HG03135 (cell line): ENCODE data around the gene KCNIP1.

Experiments used
- ATAC-seq: cut with Tn5 transposase; IDR thresholded peaks from one replicate; pipeline ENCODE4 v1.9.1; 2021; ENCODE audit warnings: mild to moderate bottlenecking, moderate library complexity; ENCODE audit not compliant: unreplicated experiment

KCNIP1 gene

DNA sequence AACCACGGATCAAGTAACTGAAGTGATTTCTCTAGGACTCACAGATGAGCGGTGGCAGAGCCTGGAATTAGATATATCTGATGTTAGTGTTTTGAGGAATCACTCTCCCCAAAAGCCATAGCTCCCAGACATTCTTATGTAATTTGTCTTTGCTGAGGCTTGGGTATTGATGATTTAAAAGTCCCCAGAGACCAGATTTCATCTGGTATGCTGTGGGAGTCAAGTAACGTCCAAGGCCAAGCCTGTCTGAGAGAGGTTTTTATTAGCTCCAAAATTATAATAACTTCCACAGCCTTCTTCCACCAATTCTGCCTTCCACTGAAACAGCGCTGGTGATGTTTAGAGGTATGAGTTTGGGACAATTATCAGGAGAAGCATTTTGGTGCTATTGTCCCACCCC is 21.3 kb upstream of the KCNIP1 start:
- ATAC-seq, result no peak

GRCh38 chr5:170483701-170484458 is 19.9 kb upstream of the KCNIP1 start:
- ATAC-seq, result no peak

- ATAC-seq, result no peak
These were observed 19.4 kb upstream of the KCNIP1 start for GRCh38 chr5:170484459-170484831.

DNA sequence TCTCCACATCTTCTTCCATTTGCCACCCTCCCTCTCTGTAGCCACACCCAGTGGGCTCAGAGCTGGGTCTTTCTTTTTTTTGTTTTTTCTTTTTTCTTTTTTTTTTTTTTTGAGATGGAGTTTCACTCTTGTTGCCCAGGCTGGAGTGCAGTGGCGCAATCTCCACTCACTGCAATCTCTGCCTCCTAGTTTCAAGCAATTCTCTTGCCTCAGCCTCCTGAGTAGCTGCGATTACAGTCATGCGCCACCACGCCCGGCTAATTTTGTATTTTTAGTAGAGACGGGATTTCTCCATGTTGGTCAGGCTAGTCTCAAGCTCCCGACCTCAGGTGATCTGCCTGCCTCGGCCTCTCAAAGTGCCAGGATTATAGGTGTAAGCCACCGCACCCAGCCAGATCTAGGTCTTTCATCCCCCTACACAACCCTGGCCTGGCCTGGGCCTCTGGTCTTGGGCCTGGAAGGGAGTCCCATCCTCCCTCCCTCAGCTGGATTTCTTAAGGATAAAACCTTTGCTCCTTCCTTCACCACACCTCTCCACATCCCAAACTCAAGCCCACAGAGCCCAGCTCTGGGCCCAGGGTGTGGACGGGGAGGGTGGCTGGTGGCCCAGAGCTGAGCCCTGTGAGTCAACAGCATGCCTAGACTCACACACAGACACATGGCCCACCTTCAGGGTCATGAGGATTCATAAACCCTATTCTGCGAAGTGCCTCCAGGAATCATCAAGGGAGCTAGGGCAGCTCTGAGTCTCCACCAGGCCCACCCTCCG is 18.8 kb upstream of the KCNIP1 start:
- no peak for ATAC-seq

DNA sequence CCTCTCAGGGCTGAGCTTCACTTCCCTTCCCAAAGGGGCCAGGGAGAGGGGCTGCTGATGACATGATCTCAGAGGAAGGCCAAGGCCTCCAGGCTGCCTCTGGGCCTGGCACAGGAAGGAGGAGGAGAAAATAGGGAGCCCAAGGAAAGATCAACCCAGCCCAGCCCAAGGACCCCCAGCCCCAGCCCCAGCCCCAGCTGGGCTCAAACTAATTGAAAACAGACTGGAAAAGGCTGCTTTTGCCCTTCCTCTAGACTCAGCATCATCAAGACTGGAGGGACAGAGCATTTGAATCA is 18.3 kb upstream of the KCNIP1 start:
- ATAC-seq, result no peak

GRCh38 chr5:170486371-170486770 is 17.4 kb upstream of the KCNIP1 start:
- no peak for ATAC-seq

GRCh38 chr5:170488570-170488969 is 15.2 kb upstream of the KCNIP1 start:
- ATAC-seq, result no peak

GRCh38 chr5:170489199-170489598 is 14.6 kb upstream of the KCNIP1 start:
- no peak for ATAC-seq

DNA sequence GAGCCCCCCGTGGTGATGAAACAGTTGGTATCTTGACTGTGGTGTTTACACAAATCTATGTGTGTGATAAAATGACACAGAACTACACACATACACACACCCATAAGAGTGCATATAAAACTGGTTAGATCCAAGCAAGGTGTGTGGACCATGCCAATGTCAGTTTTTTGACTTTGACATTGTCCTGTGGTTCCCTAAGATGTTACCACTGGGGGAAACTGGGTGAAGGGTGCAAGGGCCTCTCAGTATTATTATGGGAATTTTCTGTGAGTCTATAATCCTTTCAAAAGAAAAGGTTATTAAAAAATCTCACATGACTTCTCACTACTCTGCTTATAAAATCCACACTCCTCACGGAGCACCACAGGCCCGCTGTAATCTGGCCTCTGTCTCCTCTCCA is 13.4 kb upstream of the KCNIP1 start:
- ATAC-seq, result no peak

- no peak for ATAC-seq
These were observed 12.3 kb upstream of the KCNIP1 start for GRCh38 chr5:170491479-170491878.

- ATAC-seq, result no peak
These were observed 10.6 kb upstream of the KCNIP1 start for GRCh38 chr5:170493028-170493820.

GRCh38 chr5:170494041-170494440 is 9.8 kb upstream of the KCNIP1 start:
- ATAC-seq, result no peak

GRCh38 chr5:170495825-170496661 is 7.8 kb upstream of the KCNIP1 start:
- ATAC-seq, result no peak

DNA sequence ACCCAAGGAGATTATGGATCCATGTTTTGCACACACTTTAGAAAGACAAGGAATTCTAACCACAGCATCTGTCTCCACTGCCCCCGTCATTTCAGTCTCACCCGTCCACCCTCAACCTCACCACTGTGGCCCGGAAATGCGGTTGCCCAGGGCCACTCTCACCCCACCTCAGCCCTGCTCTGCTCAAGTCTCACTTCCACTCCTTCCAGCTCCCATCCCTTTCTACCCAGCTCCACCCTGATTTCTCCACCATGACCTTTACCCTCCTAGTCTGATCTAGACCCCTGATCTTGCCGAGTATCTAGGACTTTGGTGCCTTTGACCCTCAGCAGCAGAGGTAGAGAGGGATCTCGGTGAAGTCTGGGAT is 7.2 kb upstream of the KCNIP1 start:
- ATAC-seq, result no peak

- ATAC-seq, result no peak
These were observed 6.3 kb upstream of the KCNIP1 start for GRCh38 chr5:170497311-170498038.

GRCh38 chr5:170498811-170499351 is 4.9 kb upstream of the KCNIP1 start:
- no peak for ATAC-seq

- no peak for ATAC-seq
These were observed 4.2 kb upstream of the KCNIP1 start for GRCh38 chr5:170499621-170500020.

- ATAC-seq, result no peak
These were observed 2.5 kb upstream of the KCNIP1 start for GRCh38 chr5:170501361-170501760.

DNA sequence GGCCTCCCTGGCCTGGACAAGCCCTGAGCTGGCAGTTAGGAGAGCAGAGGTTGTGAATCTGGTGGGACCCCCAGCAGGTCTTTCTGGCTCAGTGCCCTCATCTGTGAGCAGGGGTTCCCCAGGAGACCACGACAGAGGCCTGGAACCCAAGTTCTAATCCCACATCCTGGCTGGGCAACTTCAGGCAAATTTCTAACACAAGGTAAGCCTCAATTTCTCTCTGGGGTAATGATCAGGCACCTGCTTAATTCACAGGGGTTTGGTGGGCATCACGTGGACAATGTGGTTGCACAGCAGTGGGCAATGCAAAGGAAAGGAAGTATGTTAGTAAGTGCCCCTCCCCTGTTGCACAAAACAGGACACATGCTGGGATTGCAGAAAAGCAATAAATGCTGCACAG is 1.9 kb upstream of the KCNIP1 start:
- no peak for ATAC-seq

DNA sequence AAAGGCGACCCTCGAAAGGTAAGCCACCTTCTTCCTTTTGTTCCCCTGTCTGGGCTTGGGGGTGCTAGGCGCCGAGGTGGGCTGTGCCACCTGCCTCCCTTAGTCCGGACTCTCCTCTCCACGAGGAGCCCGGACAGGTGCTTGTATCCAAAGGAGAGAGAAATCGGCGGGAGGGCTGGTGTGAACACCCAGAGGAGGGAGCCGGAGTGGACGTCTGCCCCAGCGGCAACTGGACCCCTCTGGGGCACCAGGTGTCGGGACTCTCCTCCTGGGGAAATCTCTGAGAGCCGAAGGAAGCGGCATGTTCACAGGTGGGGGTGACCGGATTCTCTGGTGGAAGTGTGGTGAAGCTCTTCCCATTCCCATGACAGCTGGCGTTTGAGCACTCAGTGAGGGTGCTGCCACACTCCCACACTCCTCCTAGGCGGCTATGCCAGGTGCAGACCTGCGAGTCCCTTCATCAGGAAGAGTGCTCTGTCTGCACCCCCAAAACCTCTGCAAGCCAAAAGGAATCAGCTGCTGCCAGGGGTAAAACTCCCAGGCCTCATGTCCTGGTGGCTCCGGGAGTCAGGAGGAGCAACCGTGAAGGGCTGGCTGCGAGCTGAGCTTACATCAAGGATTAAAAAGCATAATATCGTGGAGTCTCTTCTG is 921 bp downstream of the KCNIP1 start:
- no peak for ATAC-seq
